GM12873 (cell line): ENCODE data around the gene DENND1A.

Source experiments
- TF ChIP-seq, protein P1 (sequence below): IDR thresholded peaks from 2 replicates; pipeline ENCODE4 v1.5.1; 2012; ENCODE audit warnings: low read depth, mild to moderate bottlenecking, moderate library complexity, low read length, control low read depth; ENCODE audit not compliant: insufficient read depth; ENCODE audit errors: missing control alignments

The DENND1A gene

DNA sequence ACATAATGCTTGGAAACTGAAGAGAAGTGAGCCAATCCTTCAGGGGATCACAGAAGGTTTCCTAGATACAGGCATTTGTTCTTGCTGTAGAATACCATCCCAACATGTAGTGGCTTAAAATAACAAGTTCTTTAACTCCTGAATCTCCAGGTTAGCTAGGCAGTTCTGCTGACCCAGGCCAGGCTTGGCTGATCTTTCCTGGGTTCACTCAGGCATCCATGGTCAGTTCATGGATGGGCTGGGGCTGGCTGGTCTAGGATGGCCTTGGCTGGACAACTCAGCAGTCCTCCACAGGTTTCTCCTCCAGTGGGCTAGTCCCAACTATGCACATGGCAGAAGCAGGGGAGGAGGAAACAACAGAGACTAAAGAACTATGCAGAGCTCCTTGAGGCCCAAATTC lies 37.4 kb upstream of the DENND1A start:
- TF ChIP-seq, protein P1, sequence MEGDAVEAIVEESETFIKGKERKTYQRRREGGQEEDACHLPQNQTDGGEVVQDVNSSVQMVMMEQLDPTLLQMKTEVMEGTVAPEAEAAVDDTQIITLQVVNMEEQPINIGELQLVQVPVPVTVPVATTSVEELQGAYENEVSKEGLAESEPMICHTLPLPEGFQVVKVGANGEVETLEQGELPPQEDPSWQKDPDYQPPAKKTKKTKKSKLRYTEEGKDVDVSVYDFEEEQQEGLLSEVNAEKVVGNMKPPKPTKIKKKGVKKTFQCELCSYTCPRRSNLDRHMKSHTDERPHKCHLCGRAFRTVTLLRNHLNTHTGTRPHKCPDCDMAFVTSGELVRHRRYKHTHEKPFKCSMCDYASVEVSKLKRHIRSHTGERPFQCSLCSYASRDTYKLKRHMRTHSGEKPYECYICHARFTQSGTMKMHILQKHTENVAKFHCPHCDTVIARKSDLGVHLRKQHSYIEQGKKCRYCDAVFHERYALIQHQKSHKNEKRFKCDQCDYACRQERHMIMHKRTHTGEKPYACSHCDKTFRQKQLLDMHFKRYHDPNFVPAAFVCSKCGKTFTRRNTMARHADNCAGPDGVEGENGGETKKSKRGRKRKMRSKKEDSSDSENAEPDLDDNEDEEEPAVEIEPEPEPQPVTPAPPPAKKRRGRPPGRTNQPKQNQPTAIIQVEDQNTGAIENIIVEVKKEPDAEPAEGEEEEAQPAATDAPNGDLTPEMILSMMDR = no peak

DNA sequence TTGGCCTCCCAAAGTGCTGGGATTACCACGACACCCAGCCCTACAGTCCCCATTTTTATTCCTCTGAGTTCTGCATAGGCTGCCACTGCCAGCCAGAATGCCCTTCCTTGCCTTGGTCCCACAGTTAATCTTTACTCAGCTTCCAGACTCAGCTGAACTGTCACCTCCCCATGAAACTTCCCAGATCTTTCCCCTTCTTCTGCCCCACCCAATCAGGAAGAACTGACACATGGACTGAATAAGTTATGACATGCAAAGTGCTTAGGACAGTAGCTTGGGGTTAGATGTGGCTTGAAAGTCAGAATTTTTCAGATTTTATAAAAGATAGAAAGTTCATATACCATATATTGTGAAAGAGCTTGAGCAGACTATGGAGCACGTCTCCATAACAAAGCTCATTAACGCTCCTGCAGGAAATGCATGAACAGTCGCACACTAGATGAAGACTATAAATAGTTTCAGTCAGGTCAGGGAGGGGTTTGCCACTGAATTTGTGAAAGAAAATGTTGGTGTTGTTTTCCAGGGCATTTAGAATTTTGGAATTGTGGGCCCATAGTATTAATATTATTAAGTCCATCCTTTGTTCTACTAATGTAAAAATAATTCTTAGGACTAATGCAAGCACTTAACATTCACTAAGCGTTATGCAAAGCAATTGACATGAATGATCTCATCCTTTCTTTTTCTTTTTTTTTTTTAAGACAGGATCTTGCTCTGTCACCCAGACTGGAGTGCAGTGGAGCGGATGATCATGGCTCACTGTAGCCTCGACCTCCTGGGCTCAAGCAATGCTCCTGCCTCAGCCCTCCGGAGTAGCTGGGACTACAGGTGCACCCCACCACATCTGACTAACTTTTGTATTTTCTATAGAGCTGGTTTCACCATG lies 36.1 kb upstream of the DENND1A start:
- TF ChIP-seq, protein P1 = no peak

GRCh38 chr9:123964761-123965160 lies 34.8 kb upstream of the DENND1A start:
- TF ChIP-seq, protein P1 = no peak

DNA sequence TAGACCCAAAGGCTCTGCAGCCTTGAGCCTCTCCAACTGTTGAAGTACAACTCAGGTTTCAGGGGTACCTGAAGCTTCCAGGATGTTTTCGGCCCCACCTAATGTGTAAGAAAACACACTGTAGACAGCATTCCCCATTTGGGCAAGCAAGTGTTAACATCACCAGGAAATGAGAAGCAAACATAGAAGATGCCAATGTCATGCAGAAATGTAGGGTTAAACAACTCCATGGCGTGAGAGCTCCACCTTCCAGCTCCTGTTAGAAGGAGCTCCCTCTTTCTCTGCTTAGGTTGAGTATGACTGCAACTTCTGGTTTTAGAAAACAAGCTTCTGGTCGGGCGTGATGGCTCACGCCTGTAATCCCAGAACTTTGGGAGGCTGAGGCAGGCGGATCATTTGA lies 31.0 kb upstream of the DENND1A start:
- TF ChIP-seq, protein P1 = no peak

DNA sequence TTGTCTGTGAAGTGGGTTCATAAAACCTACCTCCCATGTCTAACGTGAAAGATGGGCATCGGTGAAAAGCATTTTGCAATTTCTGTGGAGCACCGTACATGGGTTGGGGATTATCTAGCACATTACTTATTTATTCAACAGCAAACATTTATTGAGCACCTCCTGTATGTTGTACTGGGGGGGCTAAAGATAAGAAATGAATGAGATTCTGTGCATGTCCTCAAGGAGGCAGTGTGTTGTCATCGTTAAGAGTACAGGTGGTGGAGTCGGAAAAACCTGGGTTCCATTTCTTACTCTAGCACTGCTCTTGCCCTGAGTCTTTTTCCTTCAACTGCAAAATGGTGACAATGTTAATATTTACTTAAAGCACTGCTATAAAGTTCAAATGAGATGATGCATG lies 30.4 kb upstream of the DENND1A start:
- TF ChIP-seq, protein P1 = peak; percentile 62

DNA sequence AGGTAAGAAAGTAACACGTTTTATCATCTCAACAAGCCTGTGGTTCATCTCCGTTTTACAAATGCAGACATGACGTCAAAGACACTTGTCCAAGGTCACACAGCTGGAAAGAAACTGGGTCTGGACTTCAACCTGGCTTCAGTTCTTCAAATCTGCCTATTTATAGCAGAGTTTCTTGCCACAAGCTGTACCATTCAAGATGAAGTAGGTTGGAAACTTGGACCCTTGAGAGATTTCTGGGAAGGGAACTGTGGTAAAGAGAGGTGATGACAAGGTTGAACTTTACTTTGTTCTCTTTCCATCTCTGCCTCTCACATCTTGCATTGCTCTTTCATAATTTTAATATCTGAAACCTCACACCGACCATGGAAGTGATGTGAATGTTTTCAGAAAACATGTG lies 29.9 kb upstream of the DENND1A start:
- TF ChIP-seq, protein P1 = no peak

GRCh38 chr9:123957731-123958130 lies 27.8 kb upstream of the DENND1A start:
- TF ChIP-seq, protein P1 = no peak
